K562 (cell line): ENCODE measurements around the gene HIVEP3. TPM values are rescaled to one million over a fixed set of nuclear protein-coding genes. Genes with fewer than 3 reads are reported as not detected.
A peak's percentile ranks its signal among the peaks of the same experiment; 100 is the strongest.

Experiments
- CAMTA2 ChIP-seq: fragments of 250-450 bp; sonication (Bioruptor Pico); conservative IDR thresholded peaks from 2 replicates; pipeline ENCODE4 v1.5.1; 2022
- FOXK2 ChIP-seq, 2 experiments: fragments of 450-650 bp; IDR thresholded peaks in 1 of 2; conservative IDR thresholded peaks in 1 of 2; 2 replicates each; pipeline ENCODE4 v1.6.1; 2016; ENCODE audit warnings: low read depth in 2 of 2, mild to moderate bottlenecking in 1 of 2
- GTF3C2 ChIP-seq: IDR thresholded peaks from 3 replicates; pipeline ENCODE4 v1.6.1; 2011; ENCODE audit warnings: borderline replicate concordance, mild to moderate bottlenecking, moderate library complexity; ENCODE audit not compliant: insufficient read length; ENCODE audit errors: extremely low read depth
- MYNN ChIP-seq, 2 experiments: sonication (generic); formaldehyde crosslinking in 1 of 2; IDR thresholded peaks; 2 replicates each; pipeline versions ENCODE4 v1.5.0 to v1.6.1; 2016 to 2020; ENCODE audit warnings: antibody characterized with exemption in 1 of 2, missing genetic modification reagents in 1 of 2
- NFXL1 ChIP-seq: fragments of 450-650 bp; formaldehyde crosslinking; IDR thresholded peaks from 2 replicates; pipeline ENCODE4 v1.4.0; 2021; ENCODE audit warnings: mild to moderate bottlenecking
- PHF21A ChIP-seq: fragments of 450-650 bp; IDR thresholded peaks from 2 replicates; pipeline ENCODE4 v1.6.1; 2017; ENCODE audit warnings: low read depth, borderline replicate concordance
- TSHZ1 ChIP-seq: fragments of 250-450 bp; sonication (Bioruptor Pico); IDR thresholded peaks from 2 replicates; pipeline ENCODE4 v1.4.0; 2020; ENCODE audit warnings: mild to moderate bottlenecking, moderate library complexity
- ZFPM2 ChIP-seq: fragments of 250-450 bp; sonication (Bioruptor Pico); IDR thresholded peaks from 2 replicates; pipeline ENCODE4 v1.5.1; 2022; ENCODE audit warnings: mild to moderate bottlenecking
- ZNF511 ChIP-seq: sonication (generic); formaldehyde crosslinking; IDR thresholded peaks from 2 replicates; pipeline ENCODE4 v1.8.0; 2022; ENCODE audit warnings: mild to moderate bottlenecking, missing genetic modification reagents
- polyA plus RNA-seq, 8 experiments: library from polyadenylated mRNA; depleted of rRNA in 4 of 8; stranded (reverse) in 5 of 8; unstranded in 3 of 8; fragments of >200 nt; fragmentation: Nextera tagmentation in 2 of 8; fragmentation: Illumina TruSeq in 1 of 8; extraction: Ambion mirVana in 2 of 8; extraction: Trizol in 1 of 8; gene quantifications; 2 replicates each; pipeline versions ENCODE4 v1.2.1 to v1.2.3, GENCODE V29; 2011 to 2014; ENCODE audit warnings: inconsistent platforms in 1 of 8, missing spikeins in 1 of 8
- total RNA-seq, 7 experiments: library from RNA; depleted of rRNA in 6 of 7; stranded (reverse); fragments of >200 nt in 6 of 7; fragmentation: Illumina TruSeq in 2 of 7; extraction: Trizol in 2 of 7; gene quantifications; 2 replicates each; pipeline versions ENCODE4 v1.2.1 to v1.2.3, GENCODE V29; 2011 to 2021; ENCODE audit warnings: low replicate concordance in 1 of 7
- TF ChIP-seq, protein P1 (sequence below), 2 experiments: fragments of 450-650 bp; IDR thresholded peaks; 2 replicates each; pipeline ENCODE4 v1.6.1; 2016
- TF ChIP-seq, protein P2 (sequence below): fragments of 450-650 bp; IDR thresholded peaks from 2 replicates; pipeline ENCODE4 v1.6.1; 2016; ENCODE audit warnings: antibody characterized with exemption

HIVEP3 gene
- total and polyA plus RNA-seq, 9 of the 15 experiments (the other 6 are each of a cell fraction or from before 2014, with no cell fraction given): 0.09 to 0.58 (median 0.34) TPM; not detected in 1

GRCh38 chr1:41888756-41889155 is 30.0 kb downstream of the HIVEP3 start (continued):
- TF ChIP-seq TSHZ1: no peak
- TF ChIP-seq ZFPM2 (CRISPR knock-in tag): no peak
- TF ChIP-seq, protein P1, sequence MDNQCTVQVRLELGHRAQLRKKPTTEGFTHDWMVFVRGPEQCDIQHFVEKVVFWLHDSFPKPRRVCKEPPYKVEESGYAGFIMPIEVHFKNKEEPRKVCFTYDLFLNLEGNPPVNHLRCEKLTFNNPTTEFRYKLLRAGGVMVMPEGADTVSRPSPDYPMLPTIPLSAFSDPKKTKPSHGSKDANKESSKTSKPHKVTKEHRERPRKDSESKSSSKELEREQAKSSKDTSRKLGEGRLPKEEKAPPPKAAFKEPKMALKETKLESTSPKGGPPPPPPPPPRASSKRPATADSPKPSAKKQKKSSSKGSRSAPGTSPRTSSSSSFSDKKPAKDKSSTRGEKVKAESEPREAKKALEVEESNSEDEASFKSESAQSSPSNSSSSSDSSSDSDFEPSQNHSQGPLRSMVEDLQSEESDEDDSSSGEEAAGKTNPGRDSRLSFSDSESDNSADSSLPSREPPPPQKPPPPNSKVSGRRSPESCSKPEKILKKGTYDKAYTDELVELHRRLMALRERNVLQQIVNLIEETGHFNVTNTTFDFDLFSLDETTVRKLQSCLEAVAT (IDR thresholded peaks at IDR 0.05): 0 out of 4 replicates have a peak, but pooled peaks have one; percentile 17 to 41
- TF ChIP-seq NFXL1 (CRISPR knock-in tag): no peak
- TF ChIP-seq PHF21A: no peak
- TF ChIP-seq GTF3C2: no peak
- no peak for TF ChIP-seq ZNF511 (CRISPR knock-in tag)
- TF ChIP-seq, protein P2, sequence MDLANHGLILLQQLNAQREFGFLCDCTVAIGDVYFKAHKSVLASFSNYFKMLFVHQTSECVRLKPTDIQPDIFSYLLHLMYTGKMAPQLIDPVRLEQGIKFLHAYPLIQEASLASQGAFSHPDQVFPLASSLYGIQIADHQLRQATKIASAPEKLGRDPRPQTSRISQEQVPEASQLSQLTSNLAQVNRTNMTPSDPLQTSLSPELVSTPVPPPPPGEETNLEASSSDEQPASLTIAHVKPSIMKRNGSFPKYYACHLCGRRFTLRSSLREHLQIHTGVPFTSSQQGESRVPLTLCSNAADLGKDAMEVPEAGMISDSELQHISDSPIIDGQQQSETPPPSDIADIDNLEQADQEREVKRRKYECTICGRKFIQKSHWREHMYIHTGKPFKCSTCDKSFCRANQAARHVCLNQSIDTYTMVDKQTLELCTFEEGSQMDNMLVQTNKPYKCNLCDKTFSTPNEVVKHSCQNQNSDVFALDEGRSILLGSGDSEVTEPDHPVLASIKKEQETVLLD: no peak
- 0 out of 4 replicates have a peak, but pooled peaks of 1 of the 2 experiments have one; percentile 12 for TF ChIP-seq FOXK2 (conservative IDR thresholded peaks at IDR 0.05 in 1 of 2, IDR thresholded peaks at IDR 0.05 in 1 of 2; ENCODE audit: low read depth in 2 of 2)
- TF ChIP-seq MYNN (IDR thresholded peaks at IDR 0.05): no peak
- no peak for TF ChIP-seq MYNN (CRISPR knock-in tag; IDR thresholded peaks at IDR 0.05)
- no peak for TF ChIP-seq CAMTA2 (CRISPR knock-in tag)
